KOPT-K1 (cell line): ENCODE results near the gene MAGI2.
"Not testable (repeated sequence)": the region's sequence is repeated elsewhere in the genome, so short reads cannot be mapped to it uniquely, and the experiment has no call there.

Experiments used
- H3K27ac ChIP-seq: fragments of 200-600 bp; sonication (generic); 2 replicates; pipeline ENCODE4 v1.5.1; 2016; ENCODE audit warnings: antibody characterized with exemption, mild to moderate bottlenecking, low read depth, low read length; ENCODE audit not compliant: poor library complexity, severe bottlenecking
- H3K36me3 ChIP-seq: fragments of 200-600 bp; sonication (generic); 2 replicates; pipeline ENCODE4 v1.5.1; 2017; ENCODE audit warnings: antibody characterized with exemption, mild to moderate bottlenecking, low read length, moderate library complexity; ENCODE audit not compliant: insufficient read depth
- H3K9me3 ChIP-seq: fragments of 200-600 bp; sonication (generic); 2 replicates; pipeline ENCODE4 v1.5.1; 2017; ENCODE audit warnings: antibody characterized with exemption, low read length, mild to moderate bottlenecking; ENCODE audit not compliant: insufficient read depth, poor library complexity, severe bottlenecking

The MAGI2 gene

DNA sequence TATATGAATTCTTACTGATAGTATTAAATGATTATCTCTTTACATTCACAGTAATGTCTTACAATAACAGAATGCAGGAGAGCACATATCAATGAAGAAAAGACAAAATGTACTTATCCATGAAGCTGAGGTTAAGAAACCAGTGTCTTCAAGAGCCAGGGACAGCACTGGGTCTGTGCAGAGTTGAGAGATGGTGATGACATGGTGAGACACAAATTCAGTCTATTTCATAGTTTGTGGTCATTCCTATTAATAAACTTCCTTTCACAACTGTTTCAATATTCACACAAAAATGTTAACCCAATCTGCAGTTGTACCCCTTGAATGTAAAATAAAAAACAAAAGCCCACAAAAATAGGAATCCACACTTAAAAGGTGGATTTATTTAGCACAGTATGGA is 5.3 kb upstream of the MAGI2 start:
- H3K36me3 ChIP-seq = no peaks in the 10 kb centered on the region
- H3K27ac ChIP-seq = no peak overlapping the region
- H3K9me3 ChIP-seq = no peaks in the 10 kb centered on the region

DNA sequence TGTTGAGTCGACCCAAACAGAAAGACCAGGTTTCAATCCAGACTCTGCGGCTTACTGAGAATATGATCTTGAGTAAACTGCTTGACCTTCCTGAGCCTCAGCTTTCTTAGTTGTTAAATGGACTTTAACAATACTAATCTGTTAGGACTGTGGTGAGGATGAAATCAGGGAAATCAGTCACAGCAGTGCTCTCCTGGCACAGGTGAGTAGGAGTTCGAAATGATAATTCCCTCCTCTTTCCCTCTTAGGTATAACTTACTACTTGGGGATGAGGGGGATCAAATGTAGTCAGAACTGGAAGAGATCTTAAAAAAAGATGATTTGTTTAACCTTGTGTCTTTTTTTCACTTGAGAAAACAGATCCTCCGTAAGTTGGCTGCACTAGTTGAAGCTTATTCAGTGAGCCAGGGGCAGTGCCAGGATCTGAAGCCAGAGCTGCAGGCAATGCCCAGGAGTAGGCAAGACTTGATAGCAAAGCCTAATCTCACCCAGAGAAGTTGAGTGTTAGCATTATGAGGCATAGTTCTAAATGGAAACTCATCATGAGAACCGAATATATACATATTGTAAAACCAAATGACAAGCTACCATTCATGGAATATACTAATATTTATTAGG is 1.8 kb upstream of the MAGI2 start:
- Histone ChIP-seq H3K9me3 (no peaks in the 10 kb centered on the region), H3K36me3 (no peaks in the 10 kb centered on the region), H3K27ac (no peak overlapping the region)

DNA sequence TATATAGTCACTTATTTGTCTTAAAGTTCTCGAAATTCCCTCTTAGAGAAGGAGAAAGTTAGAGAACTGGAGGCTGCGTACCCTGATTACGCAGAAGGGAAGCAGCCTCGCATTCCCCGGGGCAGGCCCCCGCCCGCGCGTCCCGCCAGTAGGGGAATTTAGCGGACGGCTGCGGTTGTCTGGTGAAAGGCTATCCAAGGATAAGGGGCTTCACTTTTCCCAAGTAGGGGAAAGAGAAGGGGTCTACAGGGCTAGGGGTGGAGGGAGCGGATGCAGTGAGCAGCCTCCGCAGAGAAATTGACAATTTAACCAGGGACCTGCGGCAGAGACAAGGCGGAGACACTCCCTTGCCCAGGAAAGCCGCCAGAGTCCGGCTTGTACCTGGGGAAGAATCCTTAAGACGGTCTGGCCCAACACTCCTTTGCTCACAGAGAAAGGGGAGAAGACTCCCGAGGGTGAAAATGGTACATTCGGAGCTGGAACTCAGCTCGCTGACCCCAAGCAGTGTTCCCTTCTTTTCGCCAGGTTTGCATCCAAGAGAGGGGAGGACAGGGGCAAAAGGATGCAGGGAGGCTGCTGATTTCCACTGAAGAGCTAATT is 994 bp upstream of the MAGI2 start:
- H3K27ac ChIP-seq = no peak overlapping the region
- H3K36me3 ChIP-seq = no peaks in the 10 kb centered on the region
- H3K9me3 ChIP-seq = no peaks in the 10 kb centered on the region

DNA sequence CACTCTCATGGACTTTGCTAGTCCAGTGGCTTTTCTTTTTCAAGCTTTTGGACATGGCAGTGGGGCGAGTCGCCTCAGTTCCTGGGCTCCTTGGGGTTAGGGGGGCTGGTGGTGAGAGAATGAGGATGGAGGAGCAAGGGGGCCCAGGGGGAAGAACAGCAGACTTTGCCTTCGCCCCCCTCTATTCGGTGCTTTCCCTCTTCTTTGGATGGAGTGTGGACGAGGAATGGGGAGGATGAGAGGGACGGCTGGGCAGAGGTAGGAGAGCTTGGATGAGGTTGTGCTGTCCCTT is 255 bp downstream of the MAGI2 start:
- Histone ChIP-seq H3K36me3 (no peaks in the 10 kb centered on the region), H3K27ac (no peak overlapping the region), H3K9me3 (no peaks in the 10 kb centered on the region)

DNA sequence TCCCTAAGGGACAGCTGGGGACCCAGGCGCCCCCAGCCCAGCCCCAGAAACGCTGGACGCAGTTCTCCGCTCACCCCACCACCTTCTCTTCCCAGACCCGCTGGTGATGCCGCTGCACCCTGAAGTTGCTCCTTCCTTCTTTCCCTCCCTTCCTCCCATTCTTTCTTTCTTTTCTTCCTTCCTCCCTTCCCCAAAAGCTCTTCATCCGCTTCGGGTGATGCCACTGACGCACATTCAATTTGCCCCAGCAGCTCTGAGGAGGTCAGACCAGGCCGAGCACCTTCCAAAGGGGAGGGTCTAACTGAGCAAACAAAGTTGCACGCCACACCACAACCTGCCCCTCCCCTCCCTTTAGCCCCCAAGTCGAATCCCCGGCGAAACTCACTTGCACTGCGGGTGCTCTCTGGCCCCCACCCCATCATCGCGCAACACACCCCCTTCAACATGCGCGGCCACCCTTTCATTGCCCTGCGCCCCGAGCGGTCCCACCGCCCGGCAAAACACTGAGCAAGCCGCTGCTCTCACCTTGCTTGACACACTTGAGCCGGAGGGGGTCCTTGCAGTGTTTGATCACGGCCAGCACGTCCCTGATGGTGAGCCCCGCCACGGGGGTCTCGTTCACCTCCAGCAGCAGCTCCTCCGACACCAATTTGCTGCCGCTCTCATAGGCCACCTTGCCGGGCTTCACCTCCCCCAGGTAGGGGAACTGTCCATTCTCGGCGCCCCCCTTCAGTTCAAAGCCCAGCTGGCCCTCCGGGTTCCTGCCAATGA is 787 bp downstream of the MAGI2 start:
- Histone ChIP-seq H3K9me3 (no peaks in the 10 kb centered on the region), H3K27ac (no peak overlapping the region), H3K36me3 (no peaks in the 10 kb centered on the region)

DNA sequence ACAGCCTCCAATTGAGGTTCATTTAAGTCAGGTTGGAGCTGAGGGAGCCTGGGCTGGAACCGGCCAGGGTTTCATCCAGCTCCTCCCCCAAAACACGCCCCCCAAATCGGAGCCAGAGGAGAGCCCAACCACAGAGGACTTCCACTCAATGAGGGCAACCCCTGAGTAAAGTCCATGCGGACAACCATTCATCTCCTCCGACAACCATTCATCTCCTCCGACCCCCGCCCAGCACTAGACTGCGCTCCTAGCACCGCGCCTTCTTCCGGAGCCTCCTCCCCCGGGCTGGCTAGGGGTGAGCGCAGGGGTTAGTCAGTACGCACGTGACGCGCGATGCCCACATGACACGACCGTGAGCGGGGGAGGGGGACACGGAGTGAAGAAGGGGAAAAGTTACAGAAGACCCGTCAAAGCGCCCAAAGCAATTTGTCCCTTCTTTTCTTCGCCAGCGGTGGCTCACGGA is 1.4 kb downstream of the MAGI2 start:
- Histone ChIP-seq H3K9me3 (no peaks in the 10 kb centered on the region), H3K36me3 (no peaks in the 10 kb centered on the region), H3K27ac (no peak overlapping the region)

DNA sequence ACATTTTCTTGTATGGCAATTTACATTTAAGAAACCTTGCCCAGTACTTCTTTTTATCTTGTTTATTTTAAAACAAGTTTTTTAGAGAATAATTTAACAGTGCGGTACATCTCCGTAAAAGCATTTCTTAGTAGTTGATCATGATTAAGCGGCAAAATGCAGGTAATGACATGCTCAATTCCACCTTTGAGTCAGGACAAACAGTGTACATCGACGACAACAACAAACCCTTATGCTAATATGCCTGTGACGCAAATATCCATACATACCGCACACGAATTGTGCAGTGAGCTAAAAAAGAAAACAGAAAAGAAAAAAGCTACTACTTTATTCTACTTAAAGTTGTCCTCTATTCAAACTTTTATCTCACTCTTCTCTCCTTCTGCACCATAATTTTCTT is 1.9 kb downstream of the MAGI2 start:
- Histone ChIP-seq H3K27ac (no peak overlapping the region), H3K9me3 (no peaks in the 10 kb centered on the region), H3K36me3 (no peaks in the 10 kb centered on the region)

DNA sequence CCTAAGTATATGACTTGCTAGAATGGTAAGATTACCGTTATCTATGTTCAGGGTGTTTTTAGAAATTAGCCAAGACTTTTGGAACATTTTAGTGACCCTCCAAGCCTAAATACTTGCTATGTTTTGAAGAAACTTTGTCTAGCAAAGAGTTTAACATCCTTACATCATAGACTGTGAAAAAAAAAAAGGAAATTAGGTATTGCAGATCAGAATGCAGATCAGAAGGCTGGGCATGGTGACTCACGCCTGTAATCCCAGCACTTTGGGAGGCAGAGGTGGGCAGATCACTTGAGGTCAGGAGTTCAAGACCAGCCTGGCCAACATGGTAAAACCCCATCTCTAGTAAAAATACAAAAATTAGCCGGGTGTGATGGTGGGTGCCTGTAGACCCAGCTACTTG is 10.7 kb downstream of the MAGI2 start:
- H3K9me3 ChIP-seq, H3K36me3 ChIP-seq, H3K27ac ChIP-seq: not testable (repeated sequence)

DNA sequence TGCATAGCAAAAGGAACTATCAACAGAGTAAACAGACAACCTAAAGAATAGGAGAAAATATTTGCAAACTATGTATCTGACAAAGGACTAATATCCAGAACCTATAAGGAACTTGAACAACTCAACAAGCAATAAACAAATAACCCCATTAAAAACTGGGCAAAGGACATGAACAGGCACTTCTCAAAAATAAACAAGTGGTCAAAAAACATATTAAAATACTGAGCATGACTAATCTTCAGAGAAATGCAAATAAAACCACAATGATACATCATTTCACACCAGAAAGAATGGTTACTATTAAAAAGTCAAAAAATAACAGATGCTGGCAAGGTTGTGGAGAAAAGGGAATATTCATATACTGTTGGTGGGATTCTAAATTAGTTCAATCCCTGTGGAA is 17.1 kb downstream of the MAGI2 start:
- H3K36me3 ChIP-seq = no peaks in the 10 kb centered on the region
- H3K9me3 ChIP-seq = no peaks in the 10 kb centered on the region
- no peak overlapping the region for H3K27ac ChIP-seq

DNA sequence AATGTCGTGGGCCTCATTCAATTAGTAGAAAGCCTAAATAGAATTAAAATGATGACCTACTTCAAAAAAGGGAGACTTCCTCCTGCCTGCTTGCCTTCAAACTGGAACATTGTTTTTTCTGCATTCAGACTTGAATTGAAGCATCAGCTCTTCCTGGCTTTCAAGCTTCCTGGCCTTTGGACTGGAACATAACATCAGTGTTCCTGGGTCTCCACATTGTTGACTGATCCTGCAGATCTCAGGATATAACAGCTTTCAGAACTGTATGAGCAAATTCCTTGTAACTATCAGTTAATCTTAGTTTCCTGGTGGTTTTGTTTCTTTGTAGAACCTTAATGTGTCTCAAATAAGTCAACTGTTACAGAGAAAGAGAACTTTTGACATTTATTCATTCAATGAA is 18.6 kb downstream of the MAGI2 start:
- Histone ChIP-seq H3K27ac (no peak overlapping the region), H3K9me3 (no peaks in the 10 kb centered on the region), H3K36me3 (no peaks in the 10 kb centered on the region)

DNA sequence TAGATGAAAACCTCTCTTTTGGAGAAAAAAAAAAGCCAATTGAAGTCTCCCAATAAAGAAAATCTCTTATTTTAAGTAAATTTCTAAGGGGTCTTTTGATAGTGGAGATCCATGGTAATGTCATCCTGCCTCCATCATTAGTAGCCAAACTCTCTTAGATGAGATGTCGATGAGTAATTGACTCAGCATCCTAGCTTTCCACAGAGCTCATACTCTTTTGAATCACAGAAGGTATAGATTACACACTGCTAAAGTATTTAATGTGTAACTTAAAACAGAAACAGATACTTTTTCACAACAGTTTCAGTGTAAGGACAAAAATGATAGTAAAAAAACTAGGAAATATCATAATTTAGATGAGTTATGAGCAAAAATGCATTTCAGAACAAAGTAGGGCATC is 19.4 kb downstream of the MAGI2 start:
- Histone ChIP-seq H3K9me3 (no peaks in the 10 kb centered on the region), H3K27ac (no peak overlapping the region), H3K36me3 (no peaks in the 10 kb centered on the region)

DNA sequence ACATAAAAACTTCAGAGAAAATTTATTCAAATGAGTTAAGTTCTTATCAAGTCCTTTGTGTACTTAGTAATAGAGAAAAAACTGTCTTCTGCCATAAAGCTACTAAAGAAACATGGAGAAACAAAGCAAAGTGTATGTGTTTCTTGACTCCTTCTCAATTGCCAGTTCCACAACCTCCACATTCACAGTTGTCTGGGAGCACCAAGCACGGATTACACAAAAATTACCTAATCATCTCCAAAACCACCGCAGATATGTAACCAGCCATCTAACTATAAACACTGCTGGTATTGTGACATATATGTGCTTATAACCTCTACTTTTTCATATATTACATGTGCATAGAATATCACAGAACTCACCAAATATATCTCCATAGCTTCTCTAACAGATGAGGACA is 23.1 kb downstream of the MAGI2 start:
- Histone ChIP-seq H3K36me3 (no peaks in the 10 kb centered on the region), H3K9me3 (no peaks in the 10 kb centered on the region), H3K27ac (no peak overlapping the region)

DNA sequence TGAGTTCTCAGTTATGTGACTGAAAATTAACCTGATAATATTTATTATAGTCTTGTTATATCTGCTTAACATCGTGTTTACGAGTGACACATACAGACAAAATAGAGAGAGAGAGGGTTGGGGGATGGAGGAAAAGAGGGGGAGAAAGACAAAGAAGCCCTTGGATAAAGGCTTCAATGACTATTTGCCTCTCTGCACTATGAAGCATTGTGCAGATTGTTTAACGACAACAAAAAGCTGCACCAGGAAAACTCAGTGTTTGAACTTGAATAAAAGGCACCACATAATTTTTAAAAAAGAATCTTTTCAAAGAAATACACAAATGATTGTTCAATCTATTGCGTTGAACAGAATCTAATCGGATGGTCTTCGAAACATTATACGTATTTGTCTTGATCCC is 27.8 kb downstream of the MAGI2 start:
- H3K27ac ChIP-seq = no peak overlapping the region
- H3K9me3 ChIP-seq = no peaks in the 10 kb centered on the region
- no peaks in the 10 kb centered on the region for H3K36me3 ChIP-seq

DNA sequence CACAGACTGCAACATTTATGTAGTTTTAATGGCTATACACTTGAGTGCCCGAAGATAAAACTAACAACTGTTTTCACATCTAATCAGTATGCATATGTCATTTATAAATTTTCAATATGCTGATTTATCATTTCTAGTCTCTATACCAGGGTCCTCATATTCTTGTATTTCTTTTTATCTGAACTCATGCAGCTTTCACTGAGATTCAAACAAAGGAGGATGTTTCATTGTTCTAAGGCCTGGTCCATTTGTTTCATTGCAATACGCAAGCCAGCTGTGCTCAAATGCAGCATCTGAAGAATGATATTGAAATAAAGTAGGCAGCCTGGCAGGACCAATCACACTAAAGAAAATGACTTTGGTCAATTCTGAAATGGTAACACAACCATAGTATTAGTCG is 31.7 kb downstream of the MAGI2 start:
- no peaks in the 10 kb centered on the region for H3K36me3 ChIP-seq
- H3K27ac ChIP-seq = no peak overlapping the region
- no peaks in the 10 kb centered on the region for H3K9me3 ChIP-seq

DNA sequence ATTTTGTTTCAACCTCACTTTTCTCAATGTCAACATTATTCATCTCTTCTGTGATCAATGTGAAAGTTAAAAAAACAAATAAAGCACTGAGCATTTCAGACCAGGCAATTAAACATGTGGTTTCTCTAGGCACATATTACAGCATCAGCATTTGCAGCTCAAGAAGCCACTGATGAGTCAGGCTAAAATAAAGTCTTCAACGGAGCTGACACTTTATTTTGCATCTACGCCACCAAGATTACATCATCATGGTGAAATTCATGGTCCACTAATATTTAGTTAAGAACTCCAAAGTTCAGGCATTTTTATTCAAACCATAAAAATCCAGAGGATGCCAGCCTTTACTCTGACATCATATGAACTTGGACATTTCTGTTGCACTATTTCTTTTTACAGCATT is 33.0 kb downstream of the MAGI2 start:
- Histone ChIP-seq H3K27ac (no peak overlapping the region), H3K36me3 (no peaks in the 10 kb centered on the region), H3K9me3 (no peaks in the 10 kb centered on the region)

DNA sequence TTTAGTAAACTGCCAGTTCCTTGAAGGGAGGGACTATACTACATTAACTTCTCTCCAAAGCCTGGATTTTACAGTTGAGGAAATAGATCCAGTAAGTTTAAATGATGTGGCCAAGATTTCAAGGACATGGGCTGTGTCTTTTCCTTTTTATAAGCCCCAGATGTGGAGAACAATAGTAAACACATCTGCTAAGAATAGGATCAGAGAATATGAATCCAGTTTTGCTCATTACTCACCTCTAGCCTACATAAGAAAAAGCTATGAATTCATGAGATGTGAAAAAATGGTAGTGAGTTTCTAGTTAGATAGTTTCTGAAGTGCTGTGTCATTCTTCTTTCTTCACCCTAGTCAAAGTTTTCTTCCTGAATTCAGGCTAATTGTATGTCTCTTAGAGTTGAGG is 38.6 kb downstream of the MAGI2 start:
- H3K36me3 ChIP-seq = no peaks in the 10 kb centered on the region
- no peaks in the 10 kb centered on the region for H3K9me3 ChIP-seq
- no peak overlapping the region for H3K27ac ChIP-seq
